ENCODE results near the gene LBX2.

The LBX2 gene

GRCh38 chr2:74529357-74530238, 30.2 kb upstream of the LBX2 start, which contains the start of the genes AUP1 and HTRA2:
AUP1 (minus strand) TSS chr2:74529706; CDS start chr2:74529629, 77 bp downstream.
HTRA2 (plus strand) TSS chr2:74529933; CDS start chr2:74530007, 74 bp downstream.
- H3K9me2 ChIP-seq (replicated peaks; ENCODE audit: low read depth, low read length), result no peaks in the 10 kb centered on the region
- peak within 1 kb of the TSS; percentile 100 for H3K4me3 ChIP-seq (ENCODE audit: low read length, poor library complexity, severe bottlenecking)
- H3K27me3 ChIP-seq (ENCODE audit: insufficient read depth, low read length, poor library complexity, severe bottlenecking), result peaks cover 4% of the 10 kb centered on the region
- peaks cover 20% of the 10 kb centered on the region; the same call in 1 of the 2 replicates for H3K36me3 ChIP-seq (ENCODE audit: insufficient read depth, low read length)
- H3K4me2 ChIP-seq (ENCODE audit: low read depth, low read length, poor library complexity, severe bottlenecking), result peak within 1 kb of the TSS; percentile 100
- peaks cover 22% of the 10 kb centered on the region for H4K20me1 ChIP-seq (ENCODE audit: insufficient read depth, low read length, poor library complexity, severe bottlenecking)
- 0 out of 2 replicates have a peak, but pooled peaks cover 3% of the 10 kb centered on the region for H3F3A ChIP-seq (ENCODE audit: low read depth)
- H2AFZ ChIP-seq (ENCODE audit: low read length), result peak within 1 kb of the TSS; percentile 92
- H3K79me2 ChIP-seq (ENCODE audit: insufficient read depth, low read length), result peaks cover 53% of the 10 kb centered on the region
- no peaks in the 10 kb centered on the region for H3K9me3 ChIP-seq (ENCODE audit: insufficient read depth, low read depth, low read length)
- TF ChIP-seq CTCF (conservative IDR thresholded peaks at IDR 0.05; ENCODE audit: low read length), result no peak
- H3K4me1 ChIP-seq (ENCODE audit: insufficient read depth, low read length, poor library complexity, severe bottlenecking), result peaks cover 35% of the 10 kb centered on the region
- H3K9ac ChIP-seq (ENCODE audit: low read depth, low read length, poor library complexity, severe bottlenecking), result peak within 1 kb of the TSS; percentile 93

GRCh38 chr2:74528600-74529356, 29.4 kb upstream of the LBX2 start:
- H3K9me2 ChIP-seq (replicated peaks; ENCODE audit: low read depth, low read length), result no peaks in the 10 kb centered on the region
- peaks cover 53% of the 10 kb centered on the region for H3K79me2 ChIP-seq (ENCODE audit: insufficient read depth, low read length)
- H4K20me1 ChIP-seq (ENCODE audit: insufficient read depth, low read length, poor library complexity, severe bottlenecking), result peaks cover 22% of the 10 kb centered on the region
- peak overlapping the region; percentile 100 for H3K4me3 ChIP-seq (ENCODE audit: low read length, poor library complexity, severe bottlenecking)
- H3K36me3 ChIP-seq (ENCODE audit: insufficient read depth, low read length), result peaks cover 20% of the 10 kb centered on the region; the same call in 1 of the 2 replicates
- peaks cover 35% of the 10 kb centered on the region for H3K4me1 ChIP-seq (ENCODE audit: insufficient read depth, low read length, poor library complexity, severe bottlenecking)
- H2AFZ ChIP-seq (ENCODE audit: low read length), result peak overlapping the region; percentile 80
- peaks cover 4% of the 10 kb centered on the region for H3K27me3 ChIP-seq (ENCODE audit: insufficient read depth, low read length, poor library complexity, severe bottlenecking)
- H3K4me2 ChIP-seq (ENCODE audit: low read depth, low read length, poor library complexity, severe bottlenecking), result peak overlapping the region; percentile 100
- H3K9ac ChIP-seq (ENCODE audit: low read depth, low read length, poor library complexity, severe bottlenecking), result peak overlapping the region; percentile 93
- H3F3A ChIP-seq (ENCODE audit: low read depth), result 0 out of 2 replicates have a peak, but pooled peaks cover 3% of the 10 kb centered on the region
- H3K9me3 ChIP-seq (ENCODE audit: insufficient read depth, low read depth, low read length), result no peaks in the 10 kb centered on the region
- TF ChIP-seq CTCF (conservative IDR thresholded peaks at IDR 0.05; ENCODE audit: low read length) (peak; percentile 23), EZH2phosphoT487 (IDR thresholded peaks at IDR 0.05; ENCODE audit: borderline replicate concordance) (no peak)

GRCh38 chr2:74527741-74528140, 28.3 kb upstream of the LBX2 start:
- H3K4me3 ChIP-seq (ENCODE audit: low read length, poor library complexity, severe bottlenecking), result peak overlapping the region; percentile 100
- TF ChIP-seq EZH2phosphoT487 (IDR thresholded peaks at IDR 0.05; ENCODE audit: borderline replicate concordance) (no peak), CTCF (conservative IDR thresholded peaks at IDR 0.05; ENCODE audit: low read length) (no peak)
- 0 out of 2 replicates have a peak, but pooled peaks cover 3% of the 10 kb centered on the region for H3F3A ChIP-seq (ENCODE audit: low read depth)
- H3K9me2 ChIP-seq (replicated peaks; ENCODE audit: low read depth, low read length), result no peaks in the 10 kb centered on the region
- H2AFZ ChIP-seq (ENCODE audit: low read length), result no peak overlapping the region
- peaks cover 4% of the 10 kb centered on the region for H3K27me3 ChIP-seq (ENCODE audit: insufficient read depth, low read length, poor library complexity, severe bottlenecking)
- peaks cover 53% of the 10 kb centered on the region for H3K79me2 ChIP-seq (ENCODE audit: insufficient read depth, low read length)
- peak overlapping the region; percentile 93 for H3K9ac ChIP-seq (ENCODE audit: low read depth, low read length, poor library complexity, severe bottlenecking)
- peaks cover 22% of the 10 kb centered on the region for H4K20me1 ChIP-seq (ENCODE audit: insufficient read depth, low read length, poor library complexity, severe bottlenecking)
- H3K9me3 ChIP-seq (ENCODE audit: insufficient read depth, low read depth, low read length), result no peaks in the 10 kb centered on the region
- H3K36me3 ChIP-seq (ENCODE audit: insufficient read depth, low read length), result peaks cover 19% of the 10 kb centered on the region; the same call in 1 of the 2 replicates
- H3K4me1 ChIP-seq (ENCODE audit: insufficient read depth, low read length, poor library complexity, severe bottlenecking), result peaks cover 35% of the 10 kb centered on the region
- H3K4me2 ChIP-seq (ENCODE audit: low read depth, low read length, poor library complexity, severe bottlenecking), result peak overlapping the region; percentile 100
